Stimulated activated CD8-positive, alpha-beta memory T cell treated with anti-CD3 and anti-CD28 coated beads, Interleukin-15, amount 100 ng/mL, for 1 hour (primary cell): Measurements from ENCODE around the gene OTUB2.

Source experiments
- DNase-seq: peaks from one replicate; pipeline ENCODE4 v3.0.0-alpha.2; 2020; ENCODE audit warnings: low read depth

Gene OTUB2

GRCh38 chr14:94041551-94042346, 15.6 kb downstream of the OTUB2 start:
- DNase-seq = no peak

- DNase-seq = no peak
Observed at GRCh38 chr14:94042433-94043091, 16.4 kb downstream of the OTUB2 start.

- DNase-seq = no peak
Observed at GRCh38 chr14:94043111-94043755, 17.1 kb downstream of the OTUB2 start.

- DNase-seq = no peak
Observed at GRCh38 chr14:94043756-94044475, 17.8 kb downstream of the OTUB2 start.

- no peak for DNase-seq
Observed at GRCh38 chr14:94044476-94045091, 18.4 kb downstream of the OTUB2 start.

- DNase-seq = no peak
Observed at GRCh38 chr14:94045101-94045500, 19.0 kb downstream of the OTUB2 start.

GRCh38 chr14:94045563-94046345, 19.6 kb downstream of the OTUB2 start:
- no peak for DNase-seq

GRCh38 chr14:94046696-94047250, 20.6 kb downstream of the OTUB2 start:
- no peak for DNase-seq

GRCh38 chr14:94047581-94047980, 21.4 kb downstream of the OTUB2 start:
- DNase-seq = no peak

GRCh38 chr14:94048691-94049624, 22.8 kb downstream of the OTUB2 start:
- no peak for DNase-seq

GRCh38 chr14:94049625-94050023, 23.5 kb downstream of the OTUB2 start:
- no peak for DNase-seq

GRCh38 chr14:94050231-94050880, 24.2 kb downstream of the OTUB2 start:
- DNase-seq = no peak

GRCh38 chr14:94051115-94051514, 25.0 kb downstream of the OTUB2 start:
- no peak for DNase-seq

- DNase-seq = no peak
Observed at GRCh38 chr14:94051779-94052178, 25.6 kb downstream of the OTUB2 start.

- DNase-seq = no peak
Observed at GRCh38 chr14:94052199-94052598, 26.1 kb downstream of the OTUB2 start.

- DNase-seq = no peak
Observed at GRCh38 chr14:94052662-94053061, 26.5 kb downstream of the OTUB2 start.

- no peak for DNase-seq
Observed at GRCh38 chr14:94054401-94054800, 28.3 kb downstream of the OTUB2 start.

GRCh38 chr14:94054936-94055335, 28.8 kb downstream of the OTUB2 start:
- DNase-seq = no peak
